ENCODE data around the gene DRD2.

DRD2 gene

DNA sequence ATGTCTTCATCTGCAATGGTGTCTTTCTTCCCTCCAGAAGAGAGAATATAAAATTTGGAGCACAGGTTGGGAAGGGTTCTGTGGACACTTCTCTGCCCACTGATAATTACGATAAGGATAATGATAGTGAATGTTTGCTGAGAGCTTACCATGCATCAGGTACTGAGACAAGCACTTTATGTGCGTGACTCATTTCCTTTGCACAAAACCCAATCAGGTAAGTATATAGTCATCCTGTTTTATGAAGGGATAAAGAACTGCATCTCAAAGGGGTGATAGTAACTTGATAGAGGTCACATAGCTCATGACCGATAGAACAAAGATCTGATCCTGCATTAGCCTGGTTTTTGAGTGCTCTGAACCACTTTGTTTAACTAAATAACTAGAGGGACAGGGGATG lies 9.4 kb downstream of the DRD2 start:
- no peak for DNase-seq (ENCODE audit: low read depth in 1 of 2, low spot score in 1 of 2)
- TF ChIP-seq, protein P1, sequence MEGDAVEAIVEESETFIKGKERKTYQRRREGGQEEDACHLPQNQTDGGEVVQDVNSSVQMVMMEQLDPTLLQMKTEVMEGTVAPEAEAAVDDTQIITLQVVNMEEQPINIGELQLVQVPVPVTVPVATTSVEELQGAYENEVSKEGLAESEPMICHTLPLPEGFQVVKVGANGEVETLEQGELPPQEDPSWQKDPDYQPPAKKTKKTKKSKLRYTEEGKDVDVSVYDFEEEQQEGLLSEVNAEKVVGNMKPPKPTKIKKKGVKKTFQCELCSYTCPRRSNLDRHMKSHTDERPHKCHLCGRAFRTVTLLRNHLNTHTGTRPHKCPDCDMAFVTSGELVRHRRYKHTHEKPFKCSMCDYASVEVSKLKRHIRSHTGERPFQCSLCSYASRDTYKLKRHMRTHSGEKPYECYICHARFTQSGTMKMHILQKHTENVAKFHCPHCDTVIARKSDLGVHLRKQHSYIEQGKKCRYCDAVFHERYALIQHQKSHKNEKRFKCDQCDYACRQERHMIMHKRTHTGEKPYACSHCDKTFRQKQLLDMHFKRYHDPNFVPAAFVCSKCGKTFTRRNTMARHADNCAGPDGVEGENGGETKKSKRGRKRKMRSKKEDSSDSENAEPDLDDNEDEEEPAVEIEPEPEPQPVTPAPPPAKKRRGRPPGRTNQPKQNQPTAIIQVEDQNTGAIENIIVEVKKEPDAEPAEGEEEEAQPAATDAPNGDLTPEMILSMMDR (IDR thresholded peaks at IDR 0.05; ENCODE audit: insufficient read depth, low read length) = no peak
- H3K27ac ChIP-seq (replicated peaks) = no peak overlapping the region

DNA sequence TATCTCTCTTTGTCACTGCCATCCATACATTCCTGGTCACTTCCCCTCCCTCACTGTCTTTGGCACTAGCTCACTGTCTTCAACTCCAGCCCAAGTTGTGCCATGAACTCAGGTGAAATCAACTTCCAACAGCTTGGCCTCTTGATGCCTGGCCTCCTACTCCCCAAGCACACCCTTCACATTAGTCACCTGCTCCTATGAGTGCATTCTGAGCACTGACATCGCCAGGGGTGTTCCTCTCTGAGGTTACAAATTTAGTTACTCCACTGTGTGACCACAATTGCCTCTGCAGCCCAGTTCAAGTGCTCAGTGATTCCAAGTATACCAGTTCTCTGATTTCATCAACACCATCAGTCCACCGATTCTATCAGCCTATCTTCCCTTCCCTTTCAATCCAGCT lies 10.8 kb downstream of the DRD2 start:
- no peak for DNase-seq (ENCODE audit: low read depth in 1 of 2, low spot score in 1 of 2)
- Histone ChIP-seq H3K4me3 (replicated peaks; ENCODE audit: insufficient read depth, low read length) (no peak overlapping the region), H3K27me3 (ENCODE audit: insufficient read depth, poor library complexity, severe bottlenecking) (peaks cover 2% of the 10 kb centered on the region), H3K27ac (replicated peaks) (no peak overlapping the region)
- TF ChIP-seq SPI1 (IDR thresholded peaks at IDR 0.05; ENCODE audit: borderline replicate concordance, low read depth) (no peak), POLR2AphosphoS5 (IDR thresholded peaks at IDR 0.05; ENCODE audit: low read depth) (no peak), GABPA (IDR thresholded peaks at IDR 0.05; ENCODE audit: low read depth) (no peak)
- TF ChIP-seq, protein P1 (IDR thresholded peaks at IDR 0.05; ENCODE audit: insufficient read depth, low read length) = no peak
- TF ChIP-seq, protein P2, sequence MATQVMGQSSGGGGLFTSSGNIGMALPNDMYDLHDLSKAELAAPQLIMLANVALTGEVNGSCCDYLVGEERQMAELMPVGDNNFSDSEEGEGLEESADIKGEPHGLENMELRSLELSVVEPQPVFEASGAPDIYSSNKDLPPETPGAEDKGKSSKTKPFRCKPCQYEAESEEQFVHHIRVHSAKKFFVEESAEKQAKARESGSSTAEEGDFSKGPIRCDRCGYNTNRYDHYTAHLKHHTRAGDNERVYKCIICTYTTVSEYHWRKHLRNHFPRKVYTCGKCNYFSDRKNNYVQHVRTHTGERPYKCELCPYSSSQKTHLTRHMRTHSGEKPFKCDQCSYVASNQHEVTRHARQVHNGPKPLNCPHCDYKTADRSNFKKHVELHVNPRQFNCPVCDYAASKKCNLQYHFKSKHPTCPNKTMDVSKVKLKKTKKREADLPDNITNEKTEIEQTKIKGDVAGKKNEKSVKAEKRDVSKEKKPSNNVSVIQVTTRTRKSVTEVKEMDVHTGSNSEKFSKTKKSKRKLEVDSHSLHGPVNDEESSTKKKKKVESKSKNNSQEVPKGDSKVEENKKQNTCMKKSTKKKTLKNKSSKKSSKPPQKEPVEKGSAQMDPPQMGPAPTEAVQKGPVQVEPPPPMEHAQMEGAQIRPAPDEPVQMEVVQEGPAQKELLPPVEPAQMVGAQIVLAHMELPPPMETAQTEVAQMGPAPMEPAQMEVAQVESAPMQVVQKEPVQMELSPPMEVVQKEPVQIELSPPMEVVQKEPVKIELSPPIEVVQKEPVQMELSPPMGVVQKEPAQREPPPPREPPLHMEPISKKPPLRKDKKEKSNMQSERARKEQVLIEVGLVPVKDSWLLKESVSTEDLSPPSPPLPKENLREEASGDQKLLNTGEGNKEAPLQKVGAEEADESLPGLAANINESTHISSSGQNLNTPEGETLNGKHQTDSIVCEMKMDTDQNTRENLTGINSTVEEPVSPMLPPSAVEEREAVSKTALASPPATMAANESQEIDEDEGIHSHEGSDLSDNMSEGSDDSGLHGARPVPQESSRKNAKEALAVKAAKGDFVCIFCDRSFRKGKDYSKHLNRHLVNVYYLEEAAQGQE (IDR thresholded peaks at IDR 0.05; ENCODE audit: insufficient replicate concordance, low read depth) = no peak

More for the DNA sequence above, 9.4 kb downstream of the DRD2 start:
- Histone ChIP-seq H3K4me3 (replicated peaks; ENCODE audit: insufficient read depth, low read length) (no peak overlapping the region), H3K27me3 (ENCODE audit: insufficient read depth, poor library complexity, severe bottlenecking) (peaks cover 4% of the 10 kb centered on the region)

DNA sequence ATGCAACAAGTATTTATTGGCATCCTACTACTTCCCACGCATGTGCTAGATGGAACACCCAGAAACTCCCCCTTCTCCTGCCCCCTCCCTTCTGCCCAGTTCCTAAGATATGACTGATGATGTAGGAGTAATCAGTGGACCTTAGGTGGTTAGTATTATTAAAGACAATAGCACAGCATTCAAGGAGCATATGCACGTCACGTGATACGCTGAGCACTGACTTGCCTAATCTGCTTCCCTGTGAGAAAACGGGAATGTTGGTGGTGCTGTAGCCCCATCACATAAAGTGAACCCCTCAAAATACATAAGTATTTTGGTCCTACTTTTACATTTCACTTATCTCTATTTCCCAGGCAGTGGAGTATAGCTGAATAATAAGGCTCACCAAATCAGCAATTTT lies 12.4 kb downstream of the DRD2 start:
- TF ChIP-seq, protein P2 (IDR thresholded peaks at IDR 0.05; ENCODE audit: insufficient replicate concordance, low read depth) = no peak
- TF ChIP-seq SPI1 (IDR thresholded peaks at IDR 0.05; ENCODE audit: borderline replicate concordance, low read depth) (no peak), POLR2AphosphoS5 (IDR thresholded peaks at IDR 0.05; ENCODE audit: low read depth) (no peak), GABPA (IDR thresholded peaks at IDR 0.05; ENCODE audit: low read depth) (no peak)
- TF ChIP-seq, protein P1 (IDR thresholded peaks at IDR 0.05; ENCODE audit: insufficient read depth, low read length) = no peak
- Histone ChIP-seq H3K27ac (replicated peaks) (no peak overlapping the region), H3K27me3 (ENCODE audit: insufficient read depth, poor library complexity, severe bottlenecking) (no peaks in the 10 kb centered on the region), H3K4me3 (replicated peaks; ENCODE audit: insufficient read depth, low read length) (no peak overlapping the region)
- no peak for DNase-seq (ENCODE audit: low read depth in 1 of 2, low spot score in 1 of 2)

DNA sequence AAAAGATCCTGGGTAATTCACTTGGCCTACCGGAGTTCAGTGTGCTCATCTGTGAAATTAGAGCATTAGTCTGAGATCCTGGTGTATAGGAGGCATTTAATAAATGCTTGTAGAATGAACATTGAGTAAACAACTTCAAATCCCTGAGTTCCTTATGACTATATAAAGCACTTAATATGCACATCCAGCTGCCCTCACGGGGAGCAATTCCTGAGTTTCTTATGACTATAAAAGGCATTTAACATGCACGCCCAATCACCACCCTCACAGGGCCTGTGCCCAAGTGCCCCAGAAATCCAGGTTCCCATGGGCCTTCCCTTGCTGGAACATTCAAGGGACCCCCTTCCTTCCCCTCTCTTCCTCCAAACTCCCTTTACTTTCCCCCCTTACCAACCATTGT lies 13.6 kb downstream of the DRD2 start:
- DNase-seq (ENCODE audit: low read depth in 1 of 2, low spot score in 1 of 2) = no peak
- TF ChIP-seq SPI1 (IDR thresholded peaks at IDR 0.05; ENCODE audit: borderline replicate concordance, low read depth) (no peak), POLR2AphosphoS5 (IDR thresholded peaks at IDR 0.05; ENCODE audit: low read depth) (no peak), GABPA (IDR thresholded peaks at IDR 0.05; ENCODE audit: low read depth) (no peak)
- TF ChIP-seq, protein P1 (IDR thresholded peaks at IDR 0.05; ENCODE audit: insufficient read depth, low read length) = no peak
- TF ChIP-seq, protein P2 (IDR thresholded peaks at IDR 0.05; ENCODE audit: insufficient replicate concordance, low read depth) = no peak
- Histone ChIP-seq H3K27me3 (ENCODE audit: insufficient read depth, poor library complexity, severe bottlenecking) (no peaks in the 10 kb centered on the region), H3K4me3 (replicated peaks; ENCODE audit: insufficient read depth, low read length) (no peak overlapping the region), H3K27ac (replicated peaks) (no peak overlapping the region)

Measured in HL-60 (cell line).